Mammary epithelial cell (primary cell): Measurements from ENCODE around the gene PPP1R15B.
A peak's percentile ranks its signal among the peaks of the same experiment; 100 is the strongest.

ENCODE experiments used
- CTCF ChIP-seq, 2 donors: IDR thresholded peaks in 1 of 2; conservative IDR thresholded peaks in 1 of 2; 2 replicates each; pipeline ENCODE4 v1.5.1; 2011 to 2012; ENCODE audit warnings: inconsistent platforms in 2 of 2, low read length in 2 of 2, mild to moderate bottlenecking in 2 of 2, control low read depth in 1 of 2, low read depth in 1 of 2; ENCODE audit not compliant: insufficient read depth in 1 of 2; ENCODE audit errors: extremely low read depth in 1 of 2
- EZH2 ChIP-seq: IDR thresholded peaks from 2 replicates; pipeline ENCODE4 v1.6.1; 2012; ENCODE audit warnings: low read length, inconsistent platforms, borderline replicate concordance

DNA sequence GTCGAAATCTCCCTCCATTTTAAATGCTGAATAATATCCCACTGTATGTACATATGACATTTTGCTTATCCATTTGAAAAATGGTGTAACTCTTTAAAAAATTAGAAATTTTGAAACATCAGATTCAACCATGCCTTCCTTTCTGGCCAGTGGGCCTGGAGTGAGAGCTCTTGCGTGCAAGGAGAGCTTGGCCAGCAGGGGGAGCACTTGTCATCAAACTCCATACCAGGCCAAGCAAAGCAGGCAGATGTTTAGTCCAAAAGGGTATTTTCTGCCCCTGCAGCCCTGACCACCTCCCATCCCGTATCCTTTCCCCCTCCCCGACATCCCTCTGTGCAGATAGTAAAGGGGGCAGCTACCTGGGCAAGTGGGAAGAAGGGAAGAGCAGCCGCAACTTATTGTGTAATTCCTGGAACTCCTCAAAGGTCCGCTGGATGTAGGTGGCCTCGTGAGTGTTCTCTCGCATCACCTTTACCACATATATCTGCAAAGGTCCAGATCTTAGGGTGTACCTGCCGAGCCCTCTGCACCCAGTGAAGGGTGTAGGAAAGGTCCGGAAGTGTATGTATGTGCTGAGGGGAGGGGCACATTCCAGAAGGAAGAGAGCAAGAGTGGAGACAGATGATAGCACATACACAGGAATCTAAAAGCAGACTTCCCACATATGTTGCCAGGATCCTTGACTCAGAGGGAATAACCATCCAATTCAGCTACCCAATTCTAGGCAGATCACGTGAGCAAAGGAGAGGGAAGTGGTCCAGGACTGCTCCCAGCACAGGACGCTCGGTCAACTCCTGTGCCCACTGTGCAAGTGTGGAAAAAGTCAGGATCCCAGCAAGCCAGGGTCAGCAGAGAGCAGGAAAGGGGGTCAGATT is 19.9 kb upstream of the PPP1R15B start:
- TF ChIP-seq CTCF (conservative IDR thresholded peaks at IDR 0.05 in 1 of 2, IDR thresholded peaks at IDR 0.05 in 1 of 2; ENCODE audit: extremely low read depth in 1 of 2, insufficient read depth in 1 of 2, low read depth in 1 of 2, low read length in 2 of 2) (peak; percentile 91 to 96), EZH2 (no peak)
